ENCODE data around the gene SLCO3A1. TPM values are rescaled to one million over a fixed set of nuclear protein-coding genes. Genes with fewer than 3 reads are reported as not detected.

Gene SLCO3A1
- total and polyA plus RNA-seq, 2 experiments from 2014 or later = 1.9 to 6.9 TPM

GRCh38 chr15:92049290-92049989, 195.9 kb downstream of the SLCO3A1 start:
- TF ChIP-seq EZH2phosphoT487 (IDR thresholded peaks at IDR 0.05; ENCODE audit: insufficient read depth, low read depth) = no peak
- no peak for TF ChIP-seq EZH2 (IDR thresholded peaks at IDR 0.05; ENCODE audit: insufficient read depth, poor library complexity, severe bottlenecking)
- in situ Hi-C loops (cut with MboI) = no loop called here
- Histone ChIP-seq H2AFZ (no peak overlapping the region), H3K9me2 (ENCODE audit: insufficient read depth) (no peaks in the 10 kb centered on the region), H3K4me1 (ENCODE audit: insufficient read depth) (no peaks in the 10 kb centered on the region), H3K27me3 (replicated peaks; ENCODE audit: insufficient read depth) (no peaks in the 10 kb centered on the region), H3K79me2 (ENCODE audit: insufficient read depth) (no peaks in the 10 kb centered on the region), H3K36me3 (ENCODE audit: low read depth) (no peaks in the 10 kb centered on the region), H4K20me1 (ENCODE audit: insufficient read depth) (no peaks in the 10 kb centered on the region), H3K9me3 (ENCODE audit: low read depth) (no peaks in the 10 kb centered on the region), H3F3A (ENCODE audit: insufficient read depth) (no peaks in the 10 kb centered on the region), H3K4me3 (no peak overlapping the region), H3K27ac (no peak overlapping the region), H3K4me2 (ENCODE audit: unreplicated experiment) (no peak overlapping the region), H3K9ac (no peak overlapping the region)
- DNase-seq = no peak
- WGBS, 2 experiments (ENCODE audit: low coverage in 1 of 2, low lambda C conversion rate in 2 of 2, missing lambda C conversion rate in 2 of 2) = 75 to 77% methylated on average over 10 of the region's 10 CpGs

GRCh38 chr15:92050220-92050898, 196.9 kb downstream of the SLCO3A1 start:
- Histone ChIP-seq H3K4me1 (ENCODE audit: insufficient read depth) (no peaks in the 10 kb centered on the region), H3K9me3 (ENCODE audit: low read depth) (no peaks in the 10 kb centered on the region), H2AFZ (no peak overlapping the region), H4K20me1 (ENCODE audit: insufficient read depth) (no peaks in the 10 kb centered on the region), H3F3A (ENCODE audit: insufficient read depth) (no peaks in the 10 kb centered on the region), H3K9ac (no peak overlapping the region), H3K4me2 (ENCODE audit: unreplicated experiment) (no peak overlapping the region), H3K27ac (no peak overlapping the region), H3K79me2 (ENCODE audit: insufficient read depth) (no peaks in the 10 kb centered on the region), H3K4me3 (no peak overlapping the region), H3K27me3 (replicated peaks; ENCODE audit: insufficient read depth) (no peaks in the 10 kb centered on the region), H3K9me2 (ENCODE audit: insufficient read depth) (no peaks in the 10 kb centered on the region), H3K36me3 (ENCODE audit: low read depth) (no peaks in the 10 kb centered on the region)
- in situ Hi-C loops (cut with MboI) = no loop called here
- DNase-seq = no peak
- TF ChIP-seq EZH2phosphoT487 (IDR thresholded peaks at IDR 0.05; ENCODE audit: insufficient read depth, low read depth) (no peak), EZH2 (IDR thresholded peaks at IDR 0.05; ENCODE audit: insufficient read depth, poor library complexity, severe bottlenecking) (no peak)
- 82 to 86% methylated on average over 9 of the region's 9 CpGs for WGBS, 2 experiments (ENCODE audit: low coverage in 1 of 2, low lambda C conversion rate in 2 of 2, missing lambda C conversion rate in 2 of 2)

DNA sequence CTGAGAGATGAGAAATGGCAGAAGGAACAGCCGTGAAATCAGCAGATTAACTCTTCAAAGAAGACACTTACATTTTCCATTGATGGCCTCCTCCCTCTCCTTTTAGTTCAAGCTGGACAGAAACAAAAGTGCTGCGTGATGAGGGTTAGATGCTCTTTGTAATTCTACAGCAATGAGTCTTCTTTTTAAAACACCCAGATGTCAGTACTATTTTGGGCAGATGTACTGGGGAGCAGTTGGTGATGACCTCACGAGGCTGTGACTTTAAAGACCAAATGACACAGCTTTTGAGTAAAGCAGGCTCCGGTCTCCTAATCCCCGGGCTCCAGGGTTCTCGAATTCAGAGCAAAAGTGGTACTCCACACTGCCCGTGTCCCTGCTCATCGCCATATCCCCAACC, 198.2 kb downstream of the SLCO3A1 start:
- TF ChIP-seq EZH2 (IDR thresholded peaks at IDR 0.05; ENCODE audit: insufficient read depth, poor library complexity, severe bottlenecking) = no peak
- TF ChIP-seq EZH2phosphoT487 (IDR thresholded peaks at IDR 0.05; ENCODE audit: insufficient read depth, low read depth) = no peak
- H2AFZ ChIP-seq = no peak overlapping the region
- H3K36me3 ChIP-seq (ENCODE audit: low read depth) = no peaks in the 10 kb centered on the region
- H3K9ac ChIP-seq = no peak overlapping the region
- H3K27me3 ChIP-seq (replicated peaks; ENCODE audit: insufficient read depth) = no peaks in the 10 kb centered on the region
- no peaks in the 10 kb centered on the region for H3K79me2 ChIP-seq (ENCODE audit: insufficient read depth)
- H3F3A ChIP-seq (ENCODE audit: insufficient read depth) = no peaks in the 10 kb centered on the region
- no peaks in the 10 kb centered on the region for H3K9me3 ChIP-seq (ENCODE audit: low read depth)
- H3K4me3 ChIP-seq = no peak overlapping the region
- no peaks in the 10 kb centered on the region for H3K9me2 ChIP-seq (ENCODE audit: insufficient read depth)
- in situ Hi-C loops (cut with MboI) = no loop called here
- H4K20me1 ChIP-seq (ENCODE audit: insufficient read depth) = no peaks in the 10 kb centered on the region
- WGBS, 2 experiments (ENCODE audit: low coverage in 1 of 2, low lambda C conversion rate in 2 of 2, missing lambda C conversion rate in 2 of 2) = 77 to 78% methylated on average over 8 of the region's 8 CpGs
- no peak overlapping the region for H3K4me2 ChIP-seq (ENCODE audit: unreplicated experiment)
- H3K27ac ChIP-seq = no peak overlapping the region
- no peak for DNase-seq
- no peaks in the 10 kb centered on the region for H3K4me1 ChIP-seq (ENCODE audit: insufficient read depth)

- H3K9me2 ChIP-seq (ENCODE audit: insufficient read depth) = no peaks in the 10 kb centered on the region
- H3K4me2 ChIP-seq (ENCODE audit: unreplicated experiment) = no peak overlapping the region
- in situ Hi-C loops (cut with MboI) = no loop called here
- DNase-seq = no peak
- TF ChIP-seq EZH2phosphoT487 (IDR thresholded peaks at IDR 0.05; ENCODE audit: insufficient read depth, low read depth) = no peak
- no peak for TF ChIP-seq EZH2 (IDR thresholded peaks at IDR 0.05; ENCODE audit: insufficient read depth, poor library complexity, severe bottlenecking)
- no peaks in the 10 kb centered on the region for H3K9me3 ChIP-seq (ENCODE audit: low read depth)
- H2AFZ ChIP-seq = no peak overlapping the region
- H4K20me1 ChIP-seq (ENCODE audit: insufficient read depth) = no peaks in the 10 kb centered on the region
- no peaks in the 10 kb centered on the region for H3K36me3 ChIP-seq (ENCODE audit: low read depth)
- H3K79me2 ChIP-seq (ENCODE audit: insufficient read depth) = no peaks in the 10 kb centered on the region
- WGBS, 2 experiments (ENCODE audit: low coverage in 1 of 2, low lambda C conversion rate in 2 of 2, missing lambda C conversion rate in 2 of 2) = 60 to 72% methylated on average over 5 of the region's 5 CpGs
- no peaks in the 10 kb centered on the region for H3F3A ChIP-seq (ENCODE audit: insufficient read depth)
- H3K27me3 ChIP-seq (replicated peaks; ENCODE audit: insufficient read depth) = no peaks in the 10 kb centered on the region
- no peak overlapping the region for H3K27ac ChIP-seq
- H3K4me3 ChIP-seq = no peak overlapping the region
- H3K4me1 ChIP-seq (ENCODE audit: insufficient read depth) = no peaks in the 10 kb centered on the region
- H3K9ac ChIP-seq = no peak overlapping the region
These were observed 200.3 kb downstream of the SLCO3A1 start for GRCh38 chr15:92053753-92054316.

Measured in GM23248 (cell line).